NCI-H2029 (cell line): ENCODE data around the gene UNC13A.
"Not testable (repeated sequence)": the region's sequence is repeated elsewhere in the genome, so short reads cannot be mapped to it uniquely, and the experiment has no call there.

ENCODE experiments used
- DNase-seq: peaks from one replicate; lab custom pipeline; 2025; lab: John Stamatoyannopoulos, UW

The UNC13A gene

GRCh38 chr19:17604372-17605025 lies 83.7 kb downstream of the UNC13A start:
- no peak for DNase-seq

DNA sequence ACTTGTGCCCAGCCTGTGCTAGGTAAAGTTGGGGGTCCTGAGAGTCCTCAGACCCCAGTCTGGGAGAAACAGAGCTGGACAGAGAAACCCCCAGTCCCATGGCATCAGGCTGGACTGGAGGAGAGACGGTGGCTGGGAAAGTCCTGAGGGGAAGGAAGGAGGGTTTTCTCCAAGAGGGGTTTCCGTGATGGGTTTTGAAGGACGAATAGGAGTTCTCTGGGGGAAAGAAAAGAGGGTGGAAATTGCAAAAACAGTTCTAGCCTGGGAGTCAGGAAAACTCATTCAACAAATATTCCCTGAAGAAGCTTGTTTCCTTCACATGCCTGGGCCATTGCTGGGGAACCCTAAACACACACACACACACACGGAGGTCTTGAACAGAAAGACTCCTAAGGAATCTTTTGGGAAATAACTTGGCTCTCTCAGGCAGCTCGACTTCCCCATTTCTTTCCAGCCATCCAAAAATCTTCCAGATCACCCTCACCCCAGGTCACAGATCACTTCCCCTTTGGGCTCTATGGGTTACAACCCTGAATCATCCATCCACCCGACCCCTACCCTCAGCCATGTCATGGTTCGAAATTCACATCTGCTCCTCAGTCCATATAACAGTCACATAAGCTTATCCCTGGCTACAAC lies 85.2 kb downstream of the UNC13A start:
- no peak for DNase-seq

GRCh38 chr19:17602217-17602616 lies 85.9 kb downstream of the UNC13A start:
- DNase-seq, result no peak

DNA sequence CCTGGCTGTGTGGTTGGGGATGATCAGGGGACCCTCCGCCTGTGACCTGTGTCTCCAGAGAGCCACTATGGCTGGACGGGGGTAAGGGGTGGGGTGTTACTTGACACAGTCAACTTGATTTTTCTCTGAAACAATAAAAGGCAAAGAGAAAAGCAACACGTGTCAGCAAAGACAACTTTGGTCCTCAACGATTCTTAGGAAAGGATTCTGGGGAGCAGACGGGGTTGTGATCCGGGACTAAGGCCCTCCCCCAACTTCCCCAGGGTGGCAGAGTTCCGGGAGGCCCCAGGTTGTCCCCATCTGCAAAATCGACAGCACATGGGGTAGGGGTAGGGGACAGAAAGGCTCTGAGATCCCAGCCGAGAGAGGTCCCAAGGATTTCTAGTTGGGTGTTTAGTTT lies 86.5 kb downstream of the UNC13A start:
- DNase-seq, result no peak

GRCh38 chr19:17599780-17600179 lies 88.4 kb downstream of the UNC13A start:
- no peak for DNase-seq

DNA sequence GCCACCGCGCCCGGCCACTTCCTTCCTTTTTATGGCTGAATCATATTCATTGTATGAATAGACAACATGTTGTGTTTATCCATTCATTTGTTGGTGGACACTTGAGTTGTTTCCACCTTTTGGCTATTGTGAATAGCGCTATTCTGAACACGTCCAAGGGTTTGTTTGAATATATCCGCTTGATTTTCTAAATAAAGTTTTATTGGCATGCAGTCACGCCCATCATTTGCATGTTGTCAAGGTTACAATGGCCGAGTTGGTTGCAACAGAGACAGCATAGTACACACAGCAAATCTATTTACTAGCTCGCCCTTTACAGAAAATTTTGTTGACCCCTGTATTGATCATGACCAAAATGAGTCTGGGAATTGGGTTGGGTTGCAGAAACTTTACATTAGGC lies 89.2 kb downstream of the UNC13A start:
- no peak for DNase-seq

GRCh38 chr19:17598063-17598462 lies 90.1 kb downstream of the UNC13A start:
- DNase-seq, result not testable (repeated sequence)

- DNase-seq, result not testable (repeated sequence)
Measured at GRCh38 chr19:17594296-17594695, 93.9 kb downstream of the UNC13A start.

- DNase-seq, result no peak
Measured at GRCh38 chr19:17590866-17591265, 97.3 kb downstream of the UNC13A start.

GRCh38 chr19:17585395-17585794 lies 102.8 kb downstream of the UNC13A start:
- not testable (repeated sequence) for DNase-seq

DNA sequence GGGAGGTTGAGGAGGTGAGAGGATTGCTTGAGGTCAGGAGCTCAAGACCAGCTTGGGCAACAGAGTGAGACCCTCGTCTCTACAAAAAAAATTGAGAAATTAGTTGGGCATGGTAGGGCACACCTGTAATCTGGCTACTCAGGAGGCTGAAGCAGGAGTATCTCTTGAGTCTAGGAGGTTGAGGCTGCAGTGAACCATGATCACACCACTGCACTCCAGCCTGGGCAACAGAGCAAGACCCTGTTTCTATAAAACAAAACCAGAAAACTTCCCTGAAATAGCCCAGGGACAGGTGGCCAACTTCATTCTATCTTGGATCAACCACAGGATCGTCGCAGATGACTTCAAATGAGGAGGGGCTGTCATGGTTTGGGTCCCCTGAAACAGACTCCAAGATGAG lies 104.0 kb downstream of the UNC13A start:
- DNase-seq, result no peak

- DNase-seq, result no peak
Measured at GRCh38 chr19:17582613-17583012, 105.5 kb downstream of the UNC13A start.

- no peak for DNase-seq
Measured at GRCh38 chr19:17581211-17581874, 106.8 kb downstream of the UNC13A start.

GRCh38 chr19:17580470-17581144 lies 107.5 kb downstream of the UNC13A start:
- DNase-seq, result no peak

- DNase-seq, result peak; percentile 23
Measured at GRCh38 chr19:17579661-17580244, 108.4 kb downstream of the UNC13A start.

DNA sequence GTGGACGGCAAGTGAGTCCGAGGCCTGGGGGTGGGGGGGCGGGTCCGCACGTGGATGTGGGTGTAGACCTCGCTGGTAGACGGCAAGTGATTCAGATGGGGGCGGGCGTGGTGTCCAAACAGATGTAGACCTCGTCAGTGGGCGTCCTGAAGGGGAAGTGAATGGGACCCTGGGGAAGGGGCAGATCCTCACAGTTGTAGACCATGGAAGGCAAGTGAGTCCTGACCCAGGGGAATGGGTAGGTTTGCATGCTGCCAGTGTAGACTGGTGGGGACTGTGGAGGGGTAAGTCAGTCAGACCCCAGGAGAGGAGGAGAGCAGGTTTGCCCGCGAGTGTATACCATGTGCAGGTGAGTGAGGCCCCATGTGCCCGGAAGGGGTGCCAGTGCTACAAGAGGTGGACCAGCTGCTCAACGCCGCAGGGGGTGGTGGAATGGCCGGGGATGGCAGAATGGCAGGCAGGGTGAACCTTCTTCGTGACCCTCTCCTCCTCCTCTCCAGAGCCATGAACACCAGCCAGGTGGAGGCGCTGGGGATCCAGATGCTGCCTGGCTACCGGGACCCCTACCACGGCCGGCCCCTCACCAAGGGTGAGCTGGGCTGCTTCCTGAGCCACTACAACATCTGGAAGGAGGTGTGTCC lies 110.6 kb downstream of the UNC13A start:
- DNase-seq, result no peak

DNA sequence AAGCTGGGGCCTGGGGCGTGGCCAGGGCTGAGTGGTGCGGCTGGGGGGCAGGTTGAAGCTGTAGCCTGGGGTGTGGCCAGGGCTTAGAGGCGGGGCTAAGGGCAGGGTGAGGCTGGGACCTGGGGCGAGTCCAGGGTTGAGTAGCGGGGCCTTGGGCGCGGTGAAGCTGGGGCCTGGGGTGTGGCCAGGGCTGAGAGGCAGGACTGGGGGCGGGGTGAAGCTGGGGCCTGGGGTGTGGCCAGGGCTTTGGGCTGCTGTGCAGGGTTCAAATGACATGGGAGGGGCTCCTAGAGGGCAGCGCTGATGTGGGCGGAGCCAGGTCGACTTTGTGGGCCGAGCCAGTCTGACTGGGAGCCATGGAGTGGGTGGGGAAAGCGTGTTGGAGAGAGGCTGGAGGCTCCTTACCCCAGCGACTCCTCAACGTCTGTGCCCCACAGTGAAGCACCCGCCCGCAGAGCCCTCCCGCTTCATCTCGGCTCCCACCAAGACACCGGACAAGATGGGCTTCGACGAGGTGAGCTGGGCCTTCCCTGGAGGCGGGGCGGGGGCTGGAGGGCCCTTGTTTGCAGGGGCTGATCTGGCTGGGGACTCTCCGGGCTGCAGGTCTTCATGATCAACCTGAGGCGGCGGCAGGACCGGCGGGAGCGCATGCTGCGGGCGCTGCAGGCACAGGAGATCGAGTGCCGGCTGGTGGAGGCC lies 111.2 kb downstream of the UNC13A start:
- no peak for DNase-seq

GRCh38 chr19:17575871-17576757 lies 112.0 kb downstream of the UNC13A start:
- no peak for DNase-seq

- no peak for DNase-seq
Measured at GRCh38 chr19:17572638-17573037, 115.5 kb downstream of the UNC13A start.

GRCh38 chr19:17570791-17571190 lies 117.4 kb downstream of the UNC13A start:
- DNase-seq, result peak; percentile 75
